Measurements from ENCODE around the gene PANX1.

DNA sequence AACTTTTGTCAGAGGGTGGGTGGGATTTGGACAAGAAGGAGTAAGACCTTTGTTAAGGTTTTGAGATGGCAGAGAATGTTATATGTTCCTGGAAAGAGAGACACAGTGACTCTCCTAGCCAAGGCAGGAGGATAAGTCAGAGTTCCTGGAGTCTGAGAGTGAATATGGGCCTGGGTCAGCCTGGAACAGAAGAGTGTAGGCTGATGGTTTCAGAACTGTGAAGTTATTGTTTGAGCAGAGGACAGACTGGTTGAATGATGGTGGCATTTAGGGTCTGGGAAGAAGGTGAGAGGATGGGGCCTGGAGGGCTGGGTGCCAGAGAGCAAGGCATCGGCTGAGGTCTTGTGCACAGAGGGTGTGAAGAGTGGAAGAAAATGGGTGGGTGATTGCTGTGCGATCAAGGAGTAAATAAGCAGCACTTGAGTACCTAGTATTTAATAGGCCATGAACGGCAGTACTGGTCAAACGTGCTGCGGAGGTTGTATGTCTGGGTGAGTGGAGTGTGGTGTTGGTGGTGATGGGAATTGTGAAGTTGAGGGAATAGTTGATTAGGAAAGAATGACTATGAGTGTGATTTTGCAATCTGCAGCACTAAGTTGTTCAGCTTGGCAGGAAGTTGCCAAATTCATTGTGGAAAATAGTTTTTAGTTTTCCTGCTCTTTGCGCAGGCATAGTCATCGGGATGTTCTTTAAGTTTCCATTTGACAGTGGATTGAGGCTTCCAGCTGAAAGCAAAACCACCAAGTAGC lies 1.8 kb downstream of the PANX1 start:
- TF ChIP-seq, protein P1, sequence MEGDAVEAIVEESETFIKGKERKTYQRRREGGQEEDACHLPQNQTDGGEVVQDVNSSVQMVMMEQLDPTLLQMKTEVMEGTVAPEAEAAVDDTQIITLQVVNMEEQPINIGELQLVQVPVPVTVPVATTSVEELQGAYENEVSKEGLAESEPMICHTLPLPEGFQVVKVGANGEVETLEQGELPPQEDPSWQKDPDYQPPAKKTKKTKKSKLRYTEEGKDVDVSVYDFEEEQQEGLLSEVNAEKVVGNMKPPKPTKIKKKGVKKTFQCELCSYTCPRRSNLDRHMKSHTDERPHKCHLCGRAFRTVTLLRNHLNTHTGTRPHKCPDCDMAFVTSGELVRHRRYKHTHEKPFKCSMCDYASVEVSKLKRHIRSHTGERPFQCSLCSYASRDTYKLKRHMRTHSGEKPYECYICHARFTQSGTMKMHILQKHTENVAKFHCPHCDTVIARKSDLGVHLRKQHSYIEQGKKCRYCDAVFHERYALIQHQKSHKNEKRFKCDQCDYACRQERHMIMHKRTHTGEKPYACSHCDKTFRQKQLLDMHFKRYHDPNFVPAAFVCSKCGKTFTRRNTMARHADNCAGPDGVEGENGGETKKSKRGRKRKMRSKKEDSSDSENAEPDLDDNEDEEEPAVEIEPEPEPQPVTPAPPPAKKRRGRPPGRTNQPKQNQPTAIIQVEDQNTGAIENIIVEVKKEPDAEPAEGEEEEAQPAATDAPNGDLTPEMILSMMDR (optimal IDR thresholded peaks at IDR 0.05 in 1 of 3, IDR thresholded peaks at IDR 0.05 in 1 of 3, conservative IDR thresholded peaks at IDR 0.05 in 1 of 3; ENCODE audit: extremely low read depth in 1 of 3, insufficient read depth in 2 of 3, low read length in 3 of 3): no peak
- no peak for TF ChIP-seq EZH2 (IDR thresholded peaks at IDR 0.05; ENCODE audit: low read length)

Measured in keratinocyte (primary cell).